ENCODE results near the gene PGLYRP3. TPM values are rescaled to one million over a fixed set of nuclear protein-coding genes. Genes with fewer than 3 reads are reported as not detected.

The PGLYRP3 gene
- total and polyA plus RNA-seq, 9 of the 15 experiments (the other 6 are each of a cell fraction or from before 2014, with no cell fraction given) = not detected

- BruUV-seq (replicated peaks) = no TSS peak
- ATAC-seq = no peak
- in situ Hi-C loops (cut with MboI) (no loop called here), intact Hi-C loops (cut with micrococcal nuclease) (no loop called here)
- Histone ChIP-seq H3K36me3 (ENCODE audit: control insufficient read depth, insufficient read depth, low read length) (no peaks in the 10 kb centered on the region), H4K20me1 (replicated peaks; ENCODE audit: control insufficient read depth, insufficient read depth, low read length) (no peaks in the 10 kb centered on the region), H3K4me1 (replicated peaks in 1 of 2; ENCODE audit: control insufficient read depth in 2 of 2, insufficient read depth in 2 of 2, low read length in 2 of 2) (peaks cover 0 to 4% of the 10 kb centered on the region in 2 experiments; a peak in 3 of 5 replicates), H3K27me3 (ENCODE audit: control insufficient read depth in 2 of 2, insufficient read depth in 2 of 2, low read length in 2 of 2) (peaks cover 2 to 22% of the 10 kb centered on the region in 2 experiments; a peak in 2 of 5 replicates), H3K9me3 (replicated peaks; ENCODE audit: control insufficient read depth, insufficient read depth, low read depth, low read length) (no peaks in the 10 kb centered on the region), H3K9ac (ENCODE audit: insufficient read depth in 1 of 2, low read depth in 2 of 2, low read length in 2 of 2) (no peak overlapping the region), H2AFZ (ENCODE audit: low read depth, low read length) (no peak overlapping the region), H3K79me2 (ENCODE audit: control insufficient read depth, insufficient read depth, low read length) (no peaks in the 10 kb centered on the region), H3K27ac (ENCODE audit: extremely low read depth, low read depth, low read length) (no peak overlapping the region), H3K4me3 (no peak overlapping the region), H3K9me1 (ENCODE audit: control insufficient read depth, insufficient read depth, low read length) (no peaks in the 10 kb centered on the region), H3K4me2 (ENCODE audit: insufficient read depth, low read length) (no peak overlapping the region)
- no peak for FAIRE-seq
- DNase-seq (ENCODE audit: extremely low read depth in 1 of 4, low spot score in 3 of 4) = no peak
- ChIA-PET CTCF (ENCODE audit: low intra/inter-chr PET ratio) (no interaction called here), POLR2A (interaction anchor here (0.6 to 1.2 kb wide), 2 partner anchors 12 to 48 kb away, joined by 3 to 4 read pairs; partner anchors contain the start of gene PGLYRP4)
- TF ChIP-seq E2F6 (IDR thresholded peaks at IDR 0.05; ENCODE audit: borderline replicate concordance in 1 of 2, extremely low read depth in 1 of 2, insufficient read depth in 1 of 2, insufficient read length in 1 of 2, low read depth in 1 of 2, low read length in 1 of 2, poor library complexity in 1 of 2, severe bottlenecking in 1 of 2) (no peak), RFX1 (IDR thresholded peaks at IDR 0.05) (peak; percentile 91)
Measured at GRCh38 chr1:153336650-153337049, 23.9 kb upstream of the PGLYRP3 start.

- Histone ChIP-seq H3K9me3 (replicated peaks; ENCODE audit: control insufficient read depth, insufficient read depth, low read depth, low read length) (no peaks in the 10 kb centered on the region), H3K9me1 (ENCODE audit: control insufficient read depth, insufficient read depth, low read length) (no peaks in the 10 kb centered on the region), H3K4me1 (replicated peaks in 1 of 2; ENCODE audit: control insufficient read depth in 2 of 2, insufficient read depth in 2 of 2, low read length in 2 of 2) (no peaks in the 10 kb centered on the region; a peak in 1 of 5 replicates), H3K4me2 (ENCODE audit: insufficient read depth, low read length) (no peak overlapping the region), H2AFZ (ENCODE audit: low read depth, low read length) (no peak overlapping the region), H3K27ac (ENCODE audit: extremely low read depth, low read depth, low read length) (no peak overlapping the region), H3K79me2 (ENCODE audit: control insufficient read depth, insufficient read depth, low read length) (no peaks in the 10 kb centered on the region), H3K9ac (ENCODE audit: insufficient read depth in 1 of 2, low read depth in 2 of 2, low read length in 2 of 2) (no peak overlapping the region), H4K20me1 (replicated peaks; ENCODE audit: control insufficient read depth, insufficient read depth, low read length) (no peaks in the 10 kb centered on the region), H3K4me3 (no peak overlapping the region), H3K36me3 (ENCODE audit: control insufficient read depth, insufficient read depth, low read length) (no peaks in the 10 kb centered on the region), H3K27me3 (ENCODE audit: control insufficient read depth in 2 of 2, insufficient read depth in 2 of 2, low read length in 2 of 2) (peaks cover under 1 to 14% of the 10 kb centered on the region in 2 experiments; a peak in 3 of 5 replicates)
- FAIRE-seq = no peak
- ATAC-seq = no peak
- intact Hi-C loops (cut with micrococcal nuclease) = no loop called here
- DNase-seq (ENCODE audit: extremely low read depth in 1 of 4, low spot score in 3 of 4) = no peak
- 13% methylated on average over 1 of the region's 1 CpG for WGBS (ENCODE audit: insufficient coverage, low coverage, missing lambda C conversion rate)
- TF ChIP-seq MTA2 (IDR thresholded peaks at IDR 0.05; ENCODE audit: low read depth) (no peak), SPI1 (IDR thresholded peaks at IDR 0.05; ENCODE audit: borderline replicate concordance, low read depth, low read length) (peak; percentile 73)
- ChIA-PET CTCF (ENCODE audit: low intra/inter-chr PET ratio) (no interaction called here), POLR2A (no interaction called here)
- BruUV-seq (replicated peaks) = no TSS peak
- in situ Hi-C loops (cut with MboI) = no loop called here
Measured at GRCh38 chr1:153333902-153334301, 21.1 kb upstream of the PGLYRP3 start.

All from K562 (cell line).